BJ (cell line): Measurements from ENCODE around the gene TET1. TPM values are rescaled to one million over a fixed set of nuclear protein-coding genes. Genes with fewer than 3 reads are reported as not detected.

Experiments
- CTCF ChIA-PET: fragments of 350-600 bp; formaldehyde crosslinking; extraction: SDS; loops from one replicate; lab custom pipeline; 2021; ENCODE audit warnings: antibody characterized with exemption, inconsistent platforms; lab: Yijun Ruan, JAX
- POLR2A ChIA-PET: fragments of 300-600 bp; sonication (Branson Sonifier 250); formaldehyde crosslinking; extraction: SDS; loops from one replicate; lab custom pipeline; 2021; ENCODE audit warnings: antibody characterized with exemption; lab: Charles Lee
- DNase-seq: peaks from one replicate; pipeline ENCODE4 v3.0.0-alpha.2; 2011; ENCODE audit warnings: low read depth
- H3K27me3 ChIP-seq: 2 replicates; pipeline ENCODE4 v1.6.0; 2011; ENCODE audit warnings: low read length; ENCODE audit not compliant: control insufficient read depth, insufficient read depth
- H3K36me3 ChIP-seq: 2 replicates; pipeline ENCODE4 v1.5.1; 2011; ENCODE audit warnings: low read length; ENCODE audit not compliant: control insufficient read depth, insufficient read depth
- H3K4me3 ChIP-seq: 2 replicates; pipeline ENCODE4 v1.5.1; 2011; ENCODE audit warnings: low read depth, mild to moderate bottlenecking, control low read depth, low read length
- CTCF ChIP-seq: IDR thresholded peaks from 2 replicates; pipeline ENCODE4 v1.5.1; 2011; ENCODE audit warnings: low read depth, mild to moderate bottlenecking, control low read depth, inconsistent platforms, low read length, moderate library complexity; ENCODE audit not compliant: insufficient read depth
- polyA plus RNA-seq: library from polyadenylated mRNA; depleted of rRNA; stranded (reverse); fragments of >200 nt; gene quantifications from 2 replicates; pipeline ENCODE4 v1.2.3, GENCODE V29; 2011

The TET1 gene
- polyA plus RNA-seq, 1 experiment, result 1.1 TPM

- no peaks in the 10 kb centered on the region for H3K36me3 ChIP-seq
- TF ChIP-seq CTCF, result no peak
- CTCF ChIA-PET, result no interaction called here
- H3K27me3 ChIP-seq, result no peaks in the 10 kb centered on the region
- POLR2A ChIA-PET, result interaction anchor here (0.6 kb wide), 1 partner anchor 33 kb away, joined by 4 read pairs; no protein-coding TSS in a partner anchor
- DNase-seq, result no peak
- H3K4me3 ChIP-seq, result no peak overlapping the region
Observed at GRCh38 chr10:68553138-68553537, 7.0 kb upstream of the TET1 start.

DNA sequence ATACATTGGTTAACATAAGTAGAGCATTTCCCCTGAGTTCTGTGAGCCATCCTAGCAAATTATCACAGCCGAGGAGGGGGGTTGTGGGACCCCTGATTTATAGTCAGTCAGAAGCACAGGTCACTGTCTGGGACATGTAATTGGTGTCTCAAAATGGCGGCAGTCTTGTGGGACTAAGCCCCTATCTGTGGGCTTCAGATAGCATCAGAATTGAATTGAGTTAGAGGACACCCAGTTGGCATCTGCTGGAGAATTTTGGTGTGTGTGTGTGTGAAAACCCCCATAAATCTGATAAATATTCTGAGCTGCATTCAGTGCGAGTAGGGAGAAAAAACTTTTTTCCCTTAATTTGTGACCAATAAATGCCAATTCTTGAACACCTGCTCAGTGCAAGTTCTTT, 6.5 kb upstream of the TET1 start:
- Histone ChIP-seq H3K36me3 (no peaks in the 10 kb centered on the region), H3K27me3 (no peaks in the 10 kb centered on the region), H3K4me3 (no peak overlapping the region)
- no peak for DNase-seq
- TF ChIP-seq CTCF, result no peak
- CTCF ChIA-PET, result no interaction called here
- POLR2A ChIA-PET, result no interaction called here

- CTCF ChIA-PET, result interaction anchor here (1.9 kb wide), 1 partner anchor 10 kb away, joined by 4 read pairs; no protein-coding TSS in a partner anchor
- POLR2A ChIA-PET, result interaction anchor here (2.1 kb wide), 1 partner anchor 42 kb away, joined by 11 read pairs; no protein-coding TSS in a partner anchor
- no peak for TF ChIP-seq CTCF
Observed at GRCh38 chr10:68558478-68558877, 1.7 kb upstream of the TET1 start.

DNA sequence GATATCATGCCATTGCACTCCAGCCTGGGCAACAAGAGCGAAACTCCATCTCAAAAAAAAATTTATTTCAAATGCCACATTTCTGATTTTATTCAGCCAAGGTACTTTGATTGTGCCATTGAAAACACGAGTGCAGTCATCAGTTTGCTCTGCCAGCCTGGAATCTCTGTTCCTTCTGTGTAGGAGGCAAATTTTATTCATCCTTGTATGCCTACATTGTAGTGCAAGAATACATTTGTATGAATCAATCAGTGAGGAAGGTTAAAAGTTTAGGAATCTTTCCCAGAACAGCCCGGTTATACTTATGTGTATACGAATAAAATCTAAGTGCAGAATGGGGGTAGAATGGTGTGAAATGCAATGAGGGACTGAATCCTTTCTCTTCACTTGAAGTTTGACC, 886 bp upstream of the TET1 start:
- DNase-seq, result no peak
- Histone ChIP-seq H3K27me3 (no peaks in the 10 kb centered on the region), H3K4me3 (no peak overlapping the region), H3K36me3 (no peaks in the 10 kb centered on the region)
- CTCF ChIA-PET, result interaction anchor here (1.2 to 2.9 kb wide), 2 partner anchors 8 to 14 kb away, joined by 3 to 21 read pairs; no protein-coding TSS in a partner anchor
- POLR2A ChIA-PET, result interaction anchor here (2.1 kb wide), 1 partner anchor 41 kb away, joined by 11 read pairs; no protein-coding TSS in a partner anchor
- no peak for TF ChIP-seq CTCF

More at GRCh38 chr10:68558478-68558877, 1.7 kb upstream of the TET1 start:
- no peaks in the 10 kb centered on the region for H3K36me3 ChIP-seq
- no peak overlapping the region for H3K4me3 ChIP-seq
- DNase-seq, result no peak
- H3K27me3 ChIP-seq, result no peaks in the 10 kb centered on the region

DNA sequence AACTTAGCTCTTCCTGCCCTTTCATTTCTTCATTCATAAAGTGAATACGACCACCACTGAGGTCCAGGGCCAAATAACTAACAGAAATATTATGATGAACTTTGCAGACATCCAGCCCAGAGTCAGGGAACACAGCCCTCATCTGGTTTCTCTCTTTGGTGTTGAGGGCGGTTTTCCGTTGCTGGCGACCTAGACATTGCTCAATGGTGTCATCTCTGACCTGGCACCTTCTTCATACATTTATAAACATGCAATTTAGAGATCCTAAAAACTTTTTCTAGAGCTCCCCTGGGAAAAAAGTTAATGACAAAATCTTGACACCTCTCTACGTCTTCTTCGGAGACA, 324 bp upstream of the TET1 start:
- H3K4me3 ChIP-seq, result peak overlapping the region; percentile 77
- ChIA-PET POLR2A (interaction anchor here (2.1 kb wide), 1 partner anchor 40 kb away, joined by 11 read pairs; no protein-coding TSS in a partner anchor), CTCF (interaction anchor here (0.5 to 2.9 kb wide), 4 partner anchors 9 to 40 kb away, joined by 3 to 21 read pairs (median 4); no protein-coding TSS in a partner anchor)
- H3K27me3 ChIP-seq, result no peaks in the 10 kb centered on the region
- TF ChIP-seq CTCF, result no peak
- no peak for DNase-seq
- no peaks in the 10 kb centered on the region for H3K36me3 ChIP-seq
